ENCODE results near the gene TM7SF3.
A peak's percentile ranks its signal among the peaks of the same experiment; 100 is the strongest.
"Not testable (repeated sequence)": the region's sequence is repeated elsewhere in the genome, so short reads cannot be mapped to it uniquely, and the experiment has no call there.

Gene TM7SF3

GRCh38 chr12:26976687-26977086, 37.5 kb downstream of the TM7SF3 start:
- no peak for DNase-seq

DNA sequence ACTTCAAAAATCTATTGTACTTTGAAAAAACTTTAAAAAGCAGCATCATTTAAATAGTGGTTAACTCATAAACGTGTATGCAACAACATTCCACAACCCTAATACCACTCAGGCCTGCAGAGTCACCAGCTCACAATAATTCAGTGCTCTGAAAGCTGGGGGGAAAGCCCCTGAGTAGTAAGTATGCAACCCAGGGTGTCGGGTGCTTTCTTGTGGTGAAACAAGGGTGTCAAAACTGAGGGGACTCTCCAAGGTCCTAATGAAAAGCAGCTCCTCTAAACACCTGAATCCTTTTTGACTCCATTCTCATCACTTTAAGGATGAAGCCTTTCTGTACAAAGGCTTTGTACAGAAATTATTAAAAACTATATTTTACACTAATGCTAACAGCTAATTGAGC, 42.2 kb downstream of the TM7SF3 start:
- no peak for DNase-seq

DNA sequence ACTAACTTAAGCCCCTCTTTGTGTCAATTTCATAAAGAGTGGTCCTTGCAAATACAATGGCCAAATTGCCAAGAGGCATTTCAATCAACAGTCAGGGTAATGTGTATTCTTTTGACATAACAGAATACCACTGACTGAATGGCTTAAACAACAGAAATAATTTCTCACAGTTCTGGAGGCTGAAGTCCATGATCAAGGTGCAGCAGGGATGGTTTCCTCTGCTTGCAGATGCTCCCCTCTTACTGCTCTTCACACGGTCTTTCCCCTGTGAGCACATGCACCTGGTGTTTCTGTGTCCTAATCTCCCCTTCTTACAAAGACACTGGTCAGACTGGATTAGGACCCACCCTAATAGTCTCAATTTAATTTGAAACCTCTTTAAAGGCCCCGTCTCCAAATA, 44.0 kb downstream of the TM7SF3 start:
- DNase-seq: no peak

- DNase-seq: no peak
Observed at GRCh38 chr12:26966842-26967241, 47.3 kb downstream of the TM7SF3 start.

DNA sequence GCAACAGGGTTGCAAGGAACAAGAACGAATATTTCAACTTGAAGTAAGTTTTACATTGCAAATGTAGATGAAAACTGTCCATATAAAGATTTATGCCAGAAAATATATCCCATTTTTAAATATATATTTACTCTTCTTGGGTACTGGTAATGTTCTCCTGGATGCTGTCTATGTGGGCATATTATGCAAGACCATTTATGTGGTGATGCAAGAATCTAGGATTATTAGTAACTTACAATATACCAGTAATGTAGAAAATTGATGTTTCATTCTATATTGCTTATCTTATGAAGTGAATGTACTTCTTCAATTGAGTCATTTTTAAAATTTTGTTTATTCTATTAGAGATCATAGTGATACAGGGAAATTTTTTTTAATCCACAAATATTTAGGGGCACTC, 50.8 kb downstream of the TM7SF3 start:
- no peak for DNase-seq

GRCh38 chr12:26961803-26962202, 52.4 kb downstream of the TM7SF3 start:
- no peak for DNase-seq

GRCh38 chr12:26961391-26961790, 52.8 kb downstream of the TM7SF3 start:
- not testable (repeated sequence) for DNase-seq

DNA sequence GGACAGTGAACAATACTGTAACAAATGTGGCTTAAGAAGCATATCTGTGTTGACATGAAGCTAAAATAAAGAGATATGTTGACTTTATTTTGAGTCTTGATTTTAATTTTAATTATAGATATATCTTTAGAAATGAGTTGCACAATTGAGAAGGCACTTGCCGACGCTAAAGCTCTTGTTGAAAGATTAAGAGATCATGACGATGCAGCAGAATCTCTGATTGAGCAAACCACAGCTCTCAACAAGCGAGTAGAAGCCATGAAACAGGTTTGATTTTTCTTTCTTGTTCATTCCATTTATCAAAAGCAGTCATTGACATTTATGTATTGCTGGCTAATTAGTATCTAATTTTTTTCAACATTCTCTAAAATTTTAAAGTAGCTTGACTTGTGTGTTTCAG, 60.2 kb downstream of the TM7SF3 start:
- DNase-seq: no peak

- DNase-seq: peak; percentile 48
Observed at GRCh38 chr12:26953447-26953846, 60.7 kb downstream of the TM7SF3 start.

DNA sequence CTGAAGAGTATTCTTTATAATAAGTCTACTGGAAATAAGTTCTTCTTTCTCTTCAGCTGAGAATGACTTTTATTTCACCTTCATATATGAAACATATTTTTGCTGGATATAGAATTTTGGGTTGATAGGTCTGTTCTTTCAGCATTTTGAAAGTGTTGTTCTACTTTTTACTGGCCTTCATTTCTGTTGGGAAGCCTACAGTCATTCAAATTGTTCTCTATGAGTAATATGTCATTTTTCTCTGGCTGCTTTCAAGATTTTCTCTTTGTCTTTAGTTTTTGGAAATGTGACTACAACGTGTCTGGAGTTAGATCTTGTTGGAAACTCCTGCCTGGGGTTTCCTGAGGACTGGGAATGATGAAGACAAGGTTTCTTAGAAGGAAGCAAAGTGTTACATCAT, 65.9 kb downstream of the TM7SF3 start:
- no peak for DNase-seq

DNA sequence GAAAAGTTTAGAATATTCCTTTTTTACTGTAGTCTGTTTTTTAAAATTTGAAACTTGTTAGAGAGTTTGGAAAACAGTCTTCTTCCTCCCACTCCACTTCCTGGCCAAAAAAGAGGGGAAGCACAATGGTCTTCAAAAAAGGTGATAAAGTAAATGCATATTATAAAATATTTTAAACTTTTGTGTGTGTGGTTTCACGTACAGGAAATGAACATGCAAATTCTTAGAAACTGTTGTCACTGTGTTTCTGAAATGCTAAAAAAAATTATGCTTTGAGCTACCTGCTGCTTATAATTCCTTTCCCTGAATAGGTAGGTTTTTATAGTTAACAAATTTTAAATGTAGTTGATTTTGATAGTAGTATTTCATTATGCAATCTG, 73.0 kb downstream of the TM7SF3 start:
- no peak for DNase-seq

- no peak for DNase-seq
Observed at GRCh38 chr12:26940516-26941214, 73.5 kb downstream of the TM7SF3 start.

DNA sequence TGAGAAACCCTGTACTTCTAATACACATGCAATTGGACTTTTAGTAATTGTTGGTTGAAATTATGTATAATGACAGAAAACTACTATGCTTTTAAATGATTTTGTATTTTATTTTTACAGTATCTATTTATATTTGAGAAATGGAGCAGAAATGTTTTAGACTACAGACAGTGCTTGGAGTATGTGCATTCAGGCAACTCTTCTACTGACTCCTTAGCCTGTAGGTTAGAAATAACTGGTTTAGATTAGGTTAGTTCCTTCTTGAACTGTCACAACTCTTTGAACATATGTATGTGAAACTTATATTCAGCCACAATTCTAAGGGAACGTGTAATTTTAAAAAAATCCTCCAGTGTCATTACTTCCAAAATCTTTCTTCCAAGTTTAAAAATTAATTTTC, 74.2 kb downstream of the TM7SF3 start:
- DNase-seq: no peak

DNA sequence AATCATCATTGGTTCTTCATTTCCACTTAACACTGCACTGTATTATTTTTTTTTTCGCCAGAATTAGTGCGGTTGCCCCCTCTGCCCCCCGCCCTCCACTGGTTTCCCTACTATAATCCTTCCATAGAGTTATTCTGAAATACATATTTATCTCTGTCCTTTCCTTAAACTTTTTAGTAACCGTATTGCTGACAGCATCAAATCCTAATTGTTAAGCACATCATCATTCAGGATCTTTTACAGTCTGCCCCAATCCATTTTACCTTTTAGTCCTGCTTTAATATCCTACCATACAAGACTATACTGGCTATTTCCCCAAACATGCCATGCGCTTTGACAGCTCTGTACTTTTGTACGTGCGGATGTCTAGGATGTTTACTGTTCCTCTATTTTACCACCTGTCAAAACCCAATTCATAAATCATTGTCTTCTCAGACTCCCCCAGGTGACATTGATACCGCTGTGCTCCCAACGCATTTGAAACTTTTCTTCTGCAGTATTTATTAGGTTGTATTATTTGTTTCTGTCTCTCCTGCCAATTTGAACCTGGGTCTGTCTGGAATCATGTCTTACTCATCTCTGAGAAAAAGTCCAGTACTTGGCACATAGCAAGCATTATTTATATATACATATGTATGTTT, 74.9 kb downstream of the TM7SF3 start:
- peak; percentile 33 for DNase-seq

DNA sequence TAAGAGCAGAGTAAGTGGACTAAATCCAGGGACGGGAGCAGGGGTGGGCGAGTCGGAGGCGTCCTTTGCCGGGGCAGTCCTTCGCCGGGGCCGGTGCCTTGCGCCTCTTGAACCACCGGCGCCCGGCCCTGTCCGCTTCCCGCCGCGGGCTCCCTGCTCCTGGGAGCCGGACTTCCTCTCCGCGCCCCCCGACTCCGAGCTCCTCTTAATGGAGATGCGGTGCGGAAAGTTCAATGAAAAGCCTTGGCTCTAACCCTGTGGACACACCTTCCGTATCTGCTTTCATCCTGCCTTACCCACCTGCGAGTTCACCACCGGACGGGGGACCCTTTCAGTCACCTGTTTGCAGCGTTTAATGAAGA, 75.5 kb downstream of the TM7SF3 start:
- no peak for DNase-seq

- DNase-seq: peak; percentile 100
Observed at GRCh38 chr12:26937863-26938700, 76.1 kb downstream of the TM7SF3 start, which contains the start of the genes FGFR1OP2 and INTS13. FGFR1OP2 (plus strand) TSS chr12:26938470; CDS start chr12:26954159, 15,689 bp downstream. INTS13 (minus strand) TSS chr12:26937981; CDS start chr12:26936803, 1,178 bp downstream.

DNA sequence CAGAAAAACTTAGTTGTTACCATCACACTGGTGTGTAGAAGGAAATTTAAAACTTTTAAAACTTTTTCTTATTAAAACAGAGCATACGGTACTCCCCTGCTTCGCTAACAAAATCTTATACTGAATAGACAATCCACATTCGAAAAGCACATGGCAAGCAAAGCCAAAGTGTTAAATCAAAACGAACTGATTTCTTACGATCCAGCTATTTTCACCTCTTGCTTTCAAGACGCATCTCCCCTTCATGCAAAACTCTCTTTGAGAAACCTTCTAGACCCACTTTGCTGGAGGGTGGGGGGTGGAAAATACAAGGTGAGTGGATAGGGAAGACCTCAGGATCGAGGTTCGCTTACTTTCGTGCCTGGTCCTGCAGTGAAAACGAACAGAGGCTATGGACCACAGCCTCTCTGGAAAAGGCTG, 76.7 kb downstream of the TM7SF3 start:
- no peak for DNase-seq

DNA sequence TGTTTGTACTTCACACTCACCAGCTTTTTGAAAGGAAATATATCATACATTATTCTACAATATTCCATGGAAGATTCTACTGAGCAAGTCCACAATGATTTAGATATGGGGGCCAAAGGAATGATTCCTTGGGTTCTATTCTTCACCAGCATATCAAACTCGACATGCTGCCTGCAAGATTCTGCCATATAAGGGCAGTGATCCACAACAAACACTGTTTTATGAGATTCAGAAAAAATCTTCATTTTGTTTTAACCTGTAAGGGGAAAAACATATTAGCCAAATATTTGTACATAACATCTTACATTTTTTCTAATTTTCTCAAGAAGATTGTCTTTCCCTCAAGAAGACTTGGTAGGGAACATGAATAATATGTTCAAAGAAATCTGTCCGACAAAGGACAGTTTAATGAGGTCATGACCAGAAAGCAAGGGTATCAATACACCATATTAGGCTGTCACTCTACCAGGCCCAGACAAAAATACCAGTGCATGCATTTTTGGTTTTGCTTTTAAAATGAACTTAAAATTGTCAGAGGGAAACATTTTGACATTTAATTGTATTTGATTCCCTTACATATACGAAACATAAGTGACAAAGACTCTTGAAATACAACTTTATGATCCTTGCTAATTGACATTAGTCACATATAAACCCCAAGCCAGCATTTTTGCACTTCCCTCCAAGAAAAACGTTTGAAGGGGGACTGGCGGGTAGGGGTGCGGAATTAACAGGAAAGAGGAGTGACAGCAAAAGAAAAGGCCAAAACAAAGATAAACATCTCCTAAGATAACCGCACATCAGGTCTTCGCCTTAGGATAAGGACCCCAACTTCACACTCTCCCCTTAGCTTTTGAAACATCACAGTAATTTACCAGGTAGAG, 77.4 kb downstream of the TM7SF3 start:
- DNase-seq: peak; percentile 31

- no peak for DNase-seq
Observed at GRCh38 chr12:26935636-26936378, 78.4 kb downstream of the TM7SF3 start.

DNA sequence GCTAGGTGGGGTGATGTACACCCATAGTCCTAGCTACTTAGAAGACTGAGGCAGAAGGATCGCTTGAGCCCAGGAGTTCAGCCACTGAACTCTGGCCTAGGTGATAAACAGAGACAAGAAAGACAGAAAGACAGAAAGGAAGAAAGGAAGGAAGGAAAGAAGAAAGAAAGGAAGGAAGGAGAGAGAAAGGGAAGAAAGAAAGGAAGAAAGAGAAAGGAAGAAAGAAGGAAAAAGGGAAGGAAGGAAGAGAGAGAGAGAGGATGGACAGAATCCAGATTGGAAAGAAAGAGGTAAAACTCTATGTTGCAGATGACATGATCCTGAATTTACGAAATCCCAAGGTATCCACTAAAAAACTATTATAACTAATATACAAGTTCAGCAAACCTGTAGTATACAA, 84.6 kb downstream of the TM7SF3 start:
- no peak for DNase-seq

- no peak for DNase-seq
Observed at GRCh38 chr12:26928661-26929060, 85.5 kb downstream of the TM7SF3 start.

Data from eye (tissue), 1 donor.